GM23338 (cell line): ENCODE data around the gene RALBP1. TPM values are rescaled to one million over a fixed set of nuclear protein-coding genes. Genes with fewer than 3 reads are reported as not detected.

Experiments
- ATAC-seq: fragments of 200-7000 bp; cut with Tn5 transposase; 3 replicates; pipeline ENCODE4 v1.9.1; 2020
- DNase-seq: peaks from one replicate; pipeline ENCODE4 v3.0.0-alpha.2; 2015; ENCODE audit warnings: low spot score
- H2AFZ ChIP-seq: fragments of 200-600 bp; sonication (generic); 2 replicates; pipeline ENCODE4 v1.8.0; 2016; ENCODE audit warnings: antibody characterized with exemption, mild to moderate bottlenecking, moderate library complexity
- H3F3A ChIP-seq: fragments of 200-600 bp; sonication (generic); replicated peaks from 2 replicates; pipeline ENCODE4 v1.8.0; 2017; ENCODE audit warnings: antibody characterized with exemption, mixed run types, low read depth
- H3K27ac ChIP-seq: fragments of 200-600 bp; sonication (generic); 2 replicates; pipeline ENCODE4 v1.6.1; 2016; ENCODE audit warnings: low read depth
- H3K27me3 ChIP-seq: fragments of 200-600 bp; sonication (generic); 2 replicates; pipeline ENCODE4 v1.8.0; 2016; ENCODE audit warnings: mild to moderate bottlenecking, mixed run types, moderate library complexity; ENCODE audit not compliant: insufficient read depth
- H3K36me3 ChIP-seq: fragments of 200-600 bp; sonication (generic); 2 replicates; pipeline ENCODE4 v1.8.0; 2016; ENCODE audit warnings: mild to moderate bottlenecking; ENCODE audit not compliant: insufficient read depth
- H3K4me1 ChIP-seq: fragments of 200-600 bp; sonication (generic); 2 replicates; pipeline ENCODE4 v1.8.0; 2016; ENCODE audit warnings: mild to moderate bottlenecking, moderate library complexity; ENCODE audit not compliant: insufficient read depth
- H3K4me2 ChIP-seq: fragments of 200-600 bp; sonication (generic); 2 replicates; pipeline ENCODE4 v1.7.1; 2017; ENCODE audit warnings: mixed run types
- H3K4me3 ChIP-seq: fragments of 200-600 bp; sonication (generic); 2 replicates; pipeline ENCODE4 v1.6.1; 2016; ENCODE audit warnings: mixed run types
- H3K79me2 ChIP-seq: fragments of 200-600 bp; sonication (generic); replicated peaks from 2 replicates; pipeline ENCODE4 v1.8.0; 2017; ENCODE audit warnings: mild to moderate bottlenecking; ENCODE audit not compliant: insufficient read depth
- H3K9me2 ChIP-seq: fragments of 200-600 bp; sonication (generic); 2 replicates; pipeline ENCODE4 v1.8.0; 2017; ENCODE audit not compliant: insufficient read depth
- H4K20me1 ChIP-seq: fragments of 200-600 bp; sonication (generic); replicated peaks from 2 replicates; pipeline ENCODE4 v1.8.0; 2017; ENCODE audit warnings: mild to moderate bottlenecking; ENCODE audit not compliant: insufficient read depth
- H3K27ac Mint-ChIP-seq: 2 replicates; pipeline ENCODE4 v1.8.0; 2020; ENCODE audit warnings: inconsistent platforms, mild to moderate bottlenecking, moderate library complexity, mixed read lengths
- H3K27me3 Mint-ChIP-seq: 3 replicates; pipeline ENCODE4 v1.8.0; 2022; ENCODE audit warnings: low read depth, mild to moderate bottlenecking, moderate library complexity, mixed read lengths, inconsistent platforms; ENCODE audit not compliant: insufficient read depth, poor library complexity
- H3K36me3 Mint-ChIP-seq: 3 replicates; pipeline ENCODE4 v1.8.0; 2021; ENCODE audit warnings: low read depth, mild to moderate bottlenecking, inconsistent platforms, moderate library complexity, mixed read lengths
- H3K4me1 Mint-ChIP-seq: 3 replicates; pipeline ENCODE4 v1.8.0; 2020; ENCODE audit warnings: mild to moderate bottlenecking, inconsistent platforms, mixed read lengths
- H3K4me3 Mint-ChIP-seq: 3 replicates; pipeline ENCODE4 v1.8.0; 2021; ENCODE audit warnings: moderate library complexity, mild to moderate bottlenecking, inconsistent platforms, mixed read lengths
- H3K9me3 Mint-ChIP-seq: 3 replicates; pipeline ENCODE4 v1.8.0; 2020; ENCODE audit warnings: moderate library complexity, mild to moderate bottlenecking, inconsistent platforms, mixed read lengths
- CREB1 ChIP-seq: fragments of 250-450 bp; sonication (Bioruptor Pico); IDR thresholded peaks from 2 replicates; pipeline ENCODE4 v1.5.0; 2020; ENCODE audit warnings: low read depth, mild to moderate bottlenecking, moderate library complexity
- CTCF ChIP-seq, 2 experiments: fragments of 200-600 bp in 1 of 2; sonication (generic) in 1 of 2; conservative IDR thresholded peaks; 2 replicates each; pipeline versions ENCODE4 v1.5.1 to v1.6.1; 2016 to 2017; ENCODE audit warnings: antibody characterized with exemption in 2 of 2, low read depth in 2 of 2, mild to moderate bottlenecking in 2 of 2, moderate library complexity in 1 of 2
- EZH2 ChIP-seq: fragments of 200-600 bp; sonication (generic); IDR thresholded peaks from one replicate; pipeline ENCODE4 v1.8.0; 2017; ENCODE audit warnings: antibody characterized with exemption, mild to moderate bottlenecking, low read depth; ENCODE audit not compliant: unreplicated experiment
- STAT1 ChIP-seq: IDR thresholded peaks from one replicate; pipeline ENCODE4 v1.6.1; 2016; ENCODE audit warnings: antibody characterized with exemption; ENCODE audit not compliant: unreplicated experiment
- polyA plus RNA-seq: library from polyadenylated mRNA; unstranded; fragments of >200 nt; fragmentation: Nextera tagmentation; extraction: Ambion mirVana; gene quantifications from 2 replicates; pipeline ENCODE4 v1.2.1, GENCODE V29; 2016
- total RNA-seq: library from RNA; depleted of rRNA; stranded (reverse); fragments of >200 nt; shearing (Covaris generic); gene quantifications from 2 replicates; pipeline ENCODE4 v1.2.3, GENCODE V29; 2014
- TF ChIP-seq, protein P1 (sequence below): fragments of 250-450 bp; sonication (Bioruptor Pico); IDR thresholded peaks from 2 replicates; pipeline ENCODE4 v1.5.0; 2020; ENCODE audit warnings: mild to moderate bottlenecking, moderate library complexity
- TF ChIP-seq, protein P2 (sequence below): IDR thresholded peaks from 2 replicates; pipeline ENCODE4 v1.6.1; 2016; ENCODE audit warnings: antibody characterized with exemption

Gene RALBP1
- total and polyA plus RNA-seq, 2 experiments from 2014 or later, result 80.9 to 103 TPM

GRCh38 chr18:9547782-9548181 is 72.5 kb downstream of the RALBP1 start (continued):
- TF ChIP-seq, protein P1, sequence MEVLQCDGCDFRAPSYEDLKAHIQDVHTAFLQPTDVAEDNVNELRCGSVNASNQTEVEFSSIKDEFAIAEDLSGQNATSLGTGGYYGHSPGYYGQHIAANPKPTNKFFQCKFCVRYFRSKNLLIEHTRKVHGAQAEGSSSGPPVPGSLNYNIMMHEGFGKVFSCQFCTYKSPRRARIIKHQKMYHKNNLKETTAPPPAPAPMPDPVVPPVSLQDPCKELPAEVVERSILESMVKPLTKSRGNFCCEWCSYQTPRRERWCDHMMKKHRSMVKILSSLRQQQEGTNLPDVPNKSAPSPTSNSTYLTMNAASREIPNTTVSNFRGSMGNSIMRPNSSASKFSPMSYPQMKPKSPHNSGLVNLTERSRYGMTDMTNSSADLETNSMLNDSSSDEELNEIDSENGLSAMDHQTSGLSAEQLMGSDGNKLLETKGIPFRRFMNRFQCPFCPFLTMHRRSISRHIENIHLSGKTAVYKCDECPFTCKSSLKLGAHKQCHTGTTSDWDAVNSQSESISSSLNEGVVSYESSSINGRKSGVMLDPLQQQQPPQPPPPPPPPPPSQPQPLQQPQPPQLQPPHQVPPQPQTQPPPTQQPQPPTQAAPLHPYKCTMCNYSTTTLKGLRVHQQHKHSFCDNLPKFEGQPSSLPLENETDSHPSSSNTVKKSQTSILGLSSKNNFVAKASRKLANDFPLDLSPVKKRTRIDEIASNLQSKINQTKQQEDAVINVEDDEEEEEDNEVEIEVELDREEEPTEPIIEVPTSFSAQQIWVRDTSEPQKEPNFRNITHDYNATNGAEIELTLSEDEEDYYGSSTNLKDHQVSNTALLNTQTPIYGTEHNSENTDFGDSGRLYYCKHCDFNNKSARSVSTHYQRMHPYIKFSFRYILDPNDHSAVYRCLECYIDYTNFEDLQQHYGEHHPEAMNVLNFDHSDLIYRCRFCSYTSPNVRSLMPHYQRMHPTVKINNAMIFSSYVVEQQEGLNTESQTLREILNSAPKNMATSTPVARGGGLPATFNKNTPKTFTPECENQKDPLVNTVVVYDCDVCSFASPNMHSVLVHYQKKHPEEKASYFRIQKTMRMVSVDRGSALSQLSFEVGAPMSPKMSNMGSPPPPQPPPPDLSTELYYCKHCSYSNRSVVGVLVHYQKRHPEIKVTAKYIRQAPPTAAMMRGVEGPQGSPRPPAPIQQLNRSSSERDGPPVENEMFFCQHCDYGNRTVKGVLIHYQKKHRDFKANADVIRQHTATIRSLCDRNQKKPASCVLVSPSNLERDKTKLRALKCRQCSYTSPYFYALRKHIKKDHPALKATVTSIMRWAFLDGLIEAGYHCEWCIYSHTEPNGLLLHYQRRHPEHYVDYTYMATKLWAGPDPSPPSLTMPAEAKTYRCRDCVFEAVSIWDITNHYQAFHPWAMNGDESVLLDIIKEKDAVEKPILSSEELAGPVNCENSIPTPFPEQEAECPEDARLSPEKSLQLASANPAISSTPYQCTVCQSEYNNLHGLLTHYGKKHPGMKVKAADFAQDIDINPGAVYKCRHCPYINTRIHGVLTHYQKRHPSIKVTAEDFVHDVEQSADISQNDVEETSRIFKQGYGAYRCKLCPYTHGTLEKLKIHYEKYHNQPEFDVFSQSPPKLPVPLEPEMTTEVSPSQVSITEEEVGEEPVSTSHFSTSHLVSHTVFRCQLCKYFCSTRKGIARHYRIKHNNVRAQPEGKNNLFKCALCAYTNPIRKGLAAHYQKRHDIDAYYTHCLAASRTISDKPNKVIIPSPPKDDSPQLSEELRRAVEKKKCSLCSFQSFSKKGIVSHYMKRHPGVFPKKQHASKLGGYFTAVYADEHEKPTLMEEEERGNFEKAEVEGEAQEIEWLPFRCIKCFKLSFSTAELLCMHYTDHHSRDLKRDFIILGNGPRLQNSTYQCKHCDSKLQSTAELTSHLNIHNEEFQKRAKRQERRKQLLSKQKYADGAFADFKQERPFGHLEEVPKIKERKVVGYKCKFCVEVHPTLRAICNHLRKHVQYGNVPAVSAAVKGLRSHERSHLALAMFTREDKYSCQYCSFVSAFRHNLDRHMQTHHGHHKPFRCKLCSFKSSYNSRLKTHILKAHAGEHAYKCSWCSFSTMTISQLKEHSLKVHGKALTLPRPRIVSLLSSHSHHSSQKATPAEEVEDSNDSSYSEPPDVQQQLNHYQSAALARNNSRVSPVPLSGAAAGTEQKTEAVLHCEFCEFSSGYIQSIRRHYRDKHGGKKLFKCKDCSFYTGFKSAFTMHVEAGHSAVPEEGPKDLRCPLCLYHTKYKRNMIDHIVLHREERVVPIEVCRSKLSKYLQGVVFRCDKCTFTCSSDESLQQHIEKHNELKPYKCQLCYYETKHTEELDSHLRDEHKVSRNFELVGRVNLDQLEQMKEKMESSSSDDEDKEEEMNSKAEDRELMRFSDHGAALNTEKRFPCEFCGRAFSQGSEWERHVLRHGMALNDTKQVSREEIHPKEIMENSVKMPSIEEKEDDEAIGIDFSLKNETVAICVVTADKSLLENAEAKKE (CRISPR knock-in tag), result no peak
- TF ChIP-seq CREB1 (CRISPR knock-in tag), result no peak

- Mint-ChIP-seq H3K27ac (no peak overlapping the region), H3K36me3 (peaks cover 82% of the 10 kb centered on the region), H3K9me3 (peaks cover 18% of the 10 kb centered on the region), H3K4me1 (peaks cover 15% of the 10 kb centered on the region; the same call in 2 of the 3 replicates), H3K27me3 (peaks cover 6% of the 10 kb centered on the region), H3K4me3 (no peak overlapping the region)
- no peaks in the 10 kb centered on the region for H3F3A ChIP-seq
- H3K9me2 ChIP-seq, result no peaks in the 10 kb centered on the region
- H3K79me2 ChIP-seq, result no peaks in the 10 kb centered on the region
- no peak overlapping the region for H3K4me3 ChIP-seq
- peaks cover 35% of the 10 kb centered on the region for H3K36me3 ChIP-seq
- H3K27me3 ChIP-seq, result no peaks in the 10 kb centered on the region
- no peak for ATAC-seq
- H3K4me2 ChIP-seq, result no peak overlapping the region
- H3K27ac ChIP-seq, result no peak overlapping the region
- no peak for DNase-seq
- H3K4me1 ChIP-seq, result no peaks in the 10 kb centered on the region
- peaks cover 9% of the 10 kb centered on the region; the same call in 1 of the 2 replicates for H4K20me1 ChIP-seq
- no peak overlapping the region for H2AFZ ChIP-seq
- TF ChIP-seq EZH2 (no peak), STAT1 (no peak), CTCF (conservative IDR thresholded peaks at IDR 0.05; ENCODE audit: low read depth in 2 of 2) (peak; percentile 21 to 39; a peak in 3 of 4 replicates)
- TF ChIP-seq, protein P1 (CRISPR knock-in tag), result no peak
- TF ChIP-seq, protein P2, sequence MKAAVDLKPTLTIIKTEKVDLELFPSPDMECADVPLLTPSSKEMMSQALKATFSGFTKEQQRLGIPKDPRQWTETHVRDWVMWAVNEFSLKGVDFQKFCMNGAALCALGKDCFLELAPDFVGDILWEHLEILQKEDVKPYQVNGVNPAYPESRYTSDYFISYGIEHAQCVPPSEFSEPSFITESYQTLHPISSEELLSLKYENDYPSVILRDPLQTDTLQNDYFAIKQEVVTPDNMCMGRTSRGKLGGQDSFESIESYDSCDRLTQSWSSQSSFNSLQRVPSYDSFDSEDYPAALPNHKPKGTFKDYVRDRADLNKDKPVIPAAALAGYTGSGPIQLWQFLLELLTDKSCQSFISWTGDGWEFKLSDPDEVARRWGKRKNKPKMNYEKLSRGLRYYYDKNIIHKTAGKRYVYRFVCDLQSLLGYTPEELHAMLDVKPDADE, result no peak
These were observed 74.1 kb downstream of the RALBP1 start for GRCh38 chr18:9549405-9549804.
